ENCODE data around the gene CHN1. TPM values are rescaled to one million over a fixed set of nuclear protein-coding genes. Genes with fewer than 3 reads are reported as not detected.

The CHN1 gene
- polyA plus RNA-seq, 1 of the 3 experiments (the other 2 are of a cell fraction), result 31.6 TPM

GRCh38 chr2:174979996-174980395 is 25.2 kb downstream of the CHN1 start:
- CTCF ChIA-PET, result interaction anchor here (1.2 to 2.7 kb wide), 5 partner anchors 9 to 279 kb away, joined by 4 to 21 read pairs (median 9); partner anchors contain the start of gene CHN1
- no peak overlapping the region for H3K9ac ChIP-seq

More at GRCh38 chr2:174979996-174980395, 25.2 kb downstream of the CHN1 start:
- H3K79me2 ChIP-seq (ENCODE audit: insufficient read depth), result peaks cover 38% of the 10 kb centered on the region
- H3K36me3 ChIP-seq (replicated peaks in 1 of 2; ENCODE audit: control insufficient read depth in 1 of 2, insufficient read depth in 2 of 2, low read length in 1 of 2), result no peaks in the 10 kb centered on the region
- DNase-seq, result no peak
- no peak overlapping the region for H2AFZ ChIP-seq (ENCODE audit: low read depth)
- no peaks in the 10 kb centered on the region for H4K20me1 ChIP-seq (ENCODE audit: insufficient read depth)
- no peaks in the 10 kb centered on the region; a peak in 1 of 4 replicates for H3K4me1 ChIP-seq (ENCODE audit: control insufficient read depth in 1 of 2, insufficient read depth in 2 of 2, low read depth in 1 of 2, low read length in 1 of 2)
- no peaks in the 10 kb centered on the region for H3K9me3 ChIP-seq
- POLR2A ChIA-PET, result no interaction called here
- TF ChIP-seq FOSL2 (IDR thresholded peaks at IDR 0.05; ENCODE audit: borderline replicate concordance, low read depth) (no peak), EP300 (IDR thresholded peaks at IDR 0.05; ENCODE audit: borderline replicate concordance in 1 of 2, low read depth in 1 of 2, low read length in 1 of 2) (no peak), EZH2phosphoT487 (IDR thresholded peaks at IDR 0.05; ENCODE audit: borderline replicate concordance, low read depth) (no peak), GABPA (IDR thresholded peaks at IDR 0.05; ENCODE audit: low read depth) (no peak), MXI1 (IDR thresholded peaks at IDR 0.05; ENCODE audit: low read depth, low read length) (no peak), RXRA (IDR thresholded peaks at IDR 0.05; ENCODE audit: borderline replicate concordance, low read depth) (no peak), USF1 (IDR thresholded peaks at IDR 0.05; ENCODE audit: borderline replicate concordance, low read depth) (no peak), MEF2A (IDR thresholded peaks at IDR 0.05; ENCODE audit: borderline replicate concordance, low read depth) (no peak), RCOR1 (IDR thresholded peaks at IDR 0.05; ENCODE audit: low read length) (no peak), CHD2 (IDR thresholded peaks at IDR 0.05; ENCODE audit: low read length, partially characterized antibody) (no peak), SMC3 (IDR thresholded peaks at IDR 0.05; ENCODE audit: low read depth, low read length) (no peak), POLR2AphosphoS5 (IDR thresholded peaks at IDR 0.05; ENCODE audit: low read depth, low read length) (no peak), ELF1 (IDR thresholded peaks at IDR 0.05) (no peak), GATA2 (CRISPR knock-in tag; IDR thresholded peaks at IDR 0.05) (no peak), FOXJ3 (CRISPR knock-in tag; IDR thresholded peaks at IDR 0.05) (no peak), ZBTB33 (IDR thresholded peaks at IDR 0.05; ENCODE audit: borderline replicate concordance, low read depth) (no peak), NFIC (IDR thresholded peaks at IDR 0.05; ENCODE audit: borderline replicate concordance) (no peak), TCF12 (IDR thresholded peaks at IDR 0.05) (no peak), RFX5 (IDR thresholded peaks at IDR 0.05; ENCODE audit: low read length) (no peak)
- TF ChIP-seq, protein P1, sequence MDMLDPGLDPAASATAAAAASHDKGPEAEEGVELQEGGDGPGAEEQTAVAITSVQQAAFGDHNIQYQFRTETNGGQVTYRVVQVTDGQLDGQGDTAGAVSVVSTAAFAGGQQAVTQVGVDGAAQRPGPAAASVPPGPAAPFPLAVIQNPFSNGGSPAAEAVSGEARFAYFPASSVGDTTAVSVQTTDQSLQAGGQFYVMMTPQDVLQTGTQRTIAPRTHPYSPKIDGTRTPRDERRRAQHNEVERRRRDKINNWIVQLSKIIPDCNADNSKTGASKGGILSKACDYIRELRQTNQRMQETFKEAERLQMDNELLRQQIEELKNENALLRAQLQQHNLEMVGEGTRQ (IDR thresholded peaks at IDR 0.05; ENCODE audit: borderline replicate concordance, low read depth, low read length), result no peak
- no peak overlapping the region for H3K4me3 ChIP-seq (ENCODE audit: low read depth in 2 of 2, low read length in 1 of 2)
- H3K27me3 ChIP-seq (ENCODE audit: insufficient read depth), result no peaks in the 10 kb centered on the region
- H3K9me2 ChIP-seq, result no peaks in the 10 kb centered on the region
- no peak overlapping the region for H3K4me2 ChIP-seq
- peaks cover 13% of the 10 kb centered on the region for H3F3A ChIP-seq (replicated peaks; ENCODE audit: insufficient read depth)
- no peak overlapping the region for H3K27ac ChIP-seq (ENCODE audit: low read depth in 2 of 2, low read length in 1 of 2)
- 100% methylated on average over 1 of the region's 1 CpG for WGBS (ENCODE audit: low lambda C conversion rate)
